Activated CD4-positive, alpha-beta T cell treated with anti-CD3 and anti-CD28 coated beads, Interleukin-2, Interleukin-4, amounts not matched to agents 100 ng/mL and 50 ng/mL, durations not matched to agents 16 hours and 8 hours (primary cell): ENCODE results near the gene ZFHX3.
"Not testable (repeated sequence)": the region's sequence is repeated elsewhere in the genome, so short reads cannot be mapped to it uniquely, and the experiment has no call there.

Experiments used
- DNase-seq: peaks from one replicate; pipeline ENCODE4 v3.0.0-alpha.2; 2020; ENCODE audit warnings: low spot score

ZFHX3 gene, protein sequence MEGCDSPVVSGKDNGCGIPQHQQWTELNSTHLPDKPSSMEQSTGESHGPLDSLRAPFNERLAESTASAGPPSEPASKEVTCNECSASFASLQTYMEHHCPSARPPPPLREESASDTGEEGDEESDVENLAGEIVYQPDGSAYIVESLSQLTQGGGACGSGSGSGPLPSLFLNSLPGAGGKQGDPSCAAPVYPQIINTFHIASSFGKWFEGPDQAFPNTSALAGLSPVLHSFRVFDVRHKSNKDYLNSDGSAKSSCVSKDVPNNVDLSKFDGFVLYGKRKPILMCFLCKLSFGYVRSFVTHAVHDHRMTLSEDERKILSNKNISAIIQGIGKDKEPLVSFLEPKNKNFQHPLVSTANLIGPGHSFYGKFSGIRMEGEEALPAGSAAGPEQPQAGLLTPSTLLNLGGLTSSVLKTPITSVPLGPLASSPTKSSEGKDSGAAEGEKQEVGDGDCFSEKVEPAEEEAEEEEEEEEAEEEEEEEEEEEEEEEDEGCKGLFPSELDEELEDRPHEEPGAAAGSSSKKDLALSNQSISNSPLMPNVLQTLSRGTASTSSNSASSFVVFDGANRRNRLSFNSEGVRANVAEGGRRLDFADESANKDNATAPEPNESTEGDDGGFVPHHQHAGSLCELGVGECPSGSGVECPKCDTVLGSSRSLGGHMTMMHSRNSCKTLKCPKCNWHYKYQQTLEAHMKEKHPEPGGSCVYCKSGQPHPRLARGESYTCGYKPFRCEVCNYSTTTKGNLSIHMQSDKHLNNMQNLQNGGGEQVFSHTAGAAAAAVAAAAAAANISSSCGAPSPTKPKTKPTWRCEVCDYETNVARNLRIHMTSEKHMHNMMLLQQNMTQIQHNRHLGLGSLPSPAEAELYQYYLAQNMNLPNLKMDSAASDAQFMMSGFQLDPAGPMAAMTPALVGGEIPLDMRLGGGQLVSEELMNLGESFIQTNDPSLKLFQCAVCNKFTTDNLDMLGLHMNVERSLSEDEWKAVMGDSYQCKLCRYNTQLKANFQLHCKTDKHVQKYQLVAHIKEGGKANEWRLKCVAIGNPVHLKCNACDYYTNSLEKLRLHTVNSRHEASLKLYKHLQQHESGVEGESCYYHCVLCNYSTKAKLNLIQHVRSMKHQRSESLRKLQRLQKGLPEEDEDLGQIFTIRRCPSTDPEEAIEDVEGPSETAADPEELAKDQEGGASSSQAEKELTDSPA (N-terminal part only)

DNA sequence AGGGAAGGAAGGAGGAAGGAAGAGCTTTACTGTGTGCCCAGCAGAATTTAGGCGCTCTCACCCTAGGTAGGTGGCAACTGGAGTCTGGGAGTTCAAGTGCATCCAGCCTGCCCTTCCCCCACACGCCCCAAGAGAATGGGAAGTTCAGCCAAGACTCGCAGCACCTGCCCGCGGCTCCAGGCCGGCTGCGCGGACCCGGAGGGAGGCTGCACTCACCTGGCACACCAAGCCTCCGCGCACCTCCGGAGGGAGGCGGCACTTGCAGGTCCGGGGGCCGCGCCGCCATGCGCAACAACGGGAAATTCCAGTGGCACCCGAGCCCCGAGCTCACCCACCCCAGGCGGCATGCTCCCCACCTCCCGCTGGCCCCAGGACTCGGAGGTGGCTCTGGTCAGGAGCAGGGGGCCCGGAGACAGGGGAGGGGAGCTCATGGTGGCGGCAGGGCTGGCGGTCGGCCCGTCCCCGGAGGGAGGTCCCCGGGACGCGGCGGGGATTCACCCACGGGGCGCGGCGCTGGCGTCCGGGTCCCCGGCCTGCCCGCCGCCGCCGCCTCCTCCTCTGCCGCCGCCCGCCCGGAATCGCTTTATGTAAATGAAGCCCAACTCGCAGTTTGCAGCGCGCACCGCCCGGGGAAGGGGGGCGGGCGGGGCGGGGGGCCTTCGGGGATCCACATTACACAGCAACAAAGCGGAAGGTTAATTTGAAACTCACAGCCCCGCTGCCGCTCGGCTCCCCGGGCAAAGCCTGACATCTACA lies at the start of gene ZFHX3:
Gene ZFHX3, minus strand, starts transcription at position 593 of the 756 bp plus-strand sequence. CDS start 87,983 bp downstream, outside the sequence.
- DNase-seq: no peak

DNA sequence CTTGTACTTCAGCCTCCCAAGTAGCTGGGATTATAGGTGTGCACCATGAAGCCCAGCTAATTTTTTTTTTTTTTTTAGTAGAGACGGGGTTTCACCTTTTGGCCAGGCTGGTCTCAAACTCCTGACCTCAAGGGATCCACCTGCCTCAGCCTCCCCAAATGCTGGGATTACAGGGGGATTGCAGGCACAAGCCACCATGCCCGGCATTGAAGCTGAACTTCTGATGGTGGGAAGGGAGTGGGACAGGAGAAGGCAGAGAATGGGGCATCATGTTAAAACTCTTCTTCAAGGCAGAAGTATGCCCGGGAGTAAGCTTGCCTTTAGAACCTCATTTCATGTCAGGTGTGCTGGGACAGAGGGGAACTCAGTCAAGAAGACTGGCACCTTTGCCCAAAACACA lies 48.6 kb upstream of the ZFHX3 start:
- no peak for DNase-seq

DNA sequence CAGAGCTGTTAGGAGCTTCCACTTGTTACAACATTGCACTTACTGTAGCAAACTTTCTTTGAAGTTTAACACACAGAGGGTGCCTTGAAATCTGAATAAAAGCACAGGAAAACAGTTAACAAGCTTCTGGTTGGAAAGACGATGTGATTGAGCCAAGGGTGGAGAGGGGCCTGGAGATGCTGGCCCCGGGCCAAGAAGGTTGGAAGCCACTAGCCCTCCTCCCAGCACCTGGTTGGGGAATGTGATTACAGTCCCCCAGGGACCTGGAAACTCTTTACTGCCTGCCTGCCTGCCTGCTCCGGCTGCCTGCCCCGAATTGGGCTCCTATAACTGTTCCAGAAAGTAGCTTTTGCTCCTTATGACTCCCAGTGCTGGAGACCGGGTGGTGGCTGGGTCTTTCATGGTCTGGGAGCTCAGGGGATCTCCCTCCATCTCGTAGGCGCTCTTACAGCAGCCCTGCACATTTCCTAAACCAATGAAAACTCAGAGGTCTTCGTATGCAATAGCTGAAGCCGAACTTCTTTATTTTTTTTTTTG lies 48.0 kb upstream of the ZFHX3 start:
- DNase-seq: no peak

DNA sequence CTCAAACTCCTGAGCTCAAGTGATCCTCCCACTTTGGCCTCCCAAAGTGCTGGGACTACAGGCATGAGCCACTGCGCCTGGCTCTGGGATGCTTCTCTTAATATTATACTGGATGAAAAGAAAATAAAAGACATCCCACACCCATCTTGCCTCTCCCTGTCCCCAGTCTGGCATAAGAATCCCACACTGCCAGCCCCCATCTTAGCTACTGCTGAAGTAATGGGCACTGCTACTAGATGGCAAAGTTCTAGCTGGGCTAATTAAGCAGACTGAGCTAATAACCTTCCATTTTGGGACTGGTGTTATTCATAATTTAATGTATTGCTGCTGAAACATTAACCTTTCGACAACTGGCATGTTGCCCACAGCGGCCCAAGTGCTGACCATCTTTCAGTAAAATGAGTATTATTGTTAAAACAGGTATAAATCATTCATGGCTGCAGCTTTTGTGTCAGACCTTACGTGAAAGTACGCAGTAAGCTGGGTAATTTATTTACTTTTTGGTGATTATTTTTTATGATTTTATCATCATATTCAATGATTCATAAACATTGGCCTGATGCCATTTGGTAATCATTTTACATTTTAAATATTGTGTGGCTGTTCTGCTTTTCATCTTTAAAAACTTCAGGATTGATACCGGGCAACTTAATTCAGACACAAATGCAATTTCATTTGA lies 47.4 kb upstream of the ZFHX3 start:
- DNase-seq: no peak

DNA sequence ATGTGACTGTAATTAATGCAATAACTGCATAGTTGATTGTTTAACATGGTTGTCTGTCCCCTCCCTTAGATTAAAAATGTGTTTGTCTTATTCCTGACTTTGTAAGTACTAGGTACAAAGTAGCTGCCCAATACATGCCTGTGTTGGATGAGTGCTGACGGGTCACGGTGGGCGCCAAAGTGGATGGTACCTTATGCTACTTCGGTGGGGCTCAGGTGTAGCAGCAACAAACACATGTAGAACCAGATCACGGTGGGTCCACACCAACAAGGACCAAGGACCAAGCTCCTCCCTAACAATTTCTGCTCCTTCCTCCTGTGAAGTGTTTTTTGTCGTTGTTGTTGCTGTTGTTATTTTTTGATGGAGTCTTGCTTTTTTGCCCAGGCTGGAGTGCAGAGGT lies 46.4 kb upstream of the ZFHX3 start:
- DNase-seq: no peak

DNA sequence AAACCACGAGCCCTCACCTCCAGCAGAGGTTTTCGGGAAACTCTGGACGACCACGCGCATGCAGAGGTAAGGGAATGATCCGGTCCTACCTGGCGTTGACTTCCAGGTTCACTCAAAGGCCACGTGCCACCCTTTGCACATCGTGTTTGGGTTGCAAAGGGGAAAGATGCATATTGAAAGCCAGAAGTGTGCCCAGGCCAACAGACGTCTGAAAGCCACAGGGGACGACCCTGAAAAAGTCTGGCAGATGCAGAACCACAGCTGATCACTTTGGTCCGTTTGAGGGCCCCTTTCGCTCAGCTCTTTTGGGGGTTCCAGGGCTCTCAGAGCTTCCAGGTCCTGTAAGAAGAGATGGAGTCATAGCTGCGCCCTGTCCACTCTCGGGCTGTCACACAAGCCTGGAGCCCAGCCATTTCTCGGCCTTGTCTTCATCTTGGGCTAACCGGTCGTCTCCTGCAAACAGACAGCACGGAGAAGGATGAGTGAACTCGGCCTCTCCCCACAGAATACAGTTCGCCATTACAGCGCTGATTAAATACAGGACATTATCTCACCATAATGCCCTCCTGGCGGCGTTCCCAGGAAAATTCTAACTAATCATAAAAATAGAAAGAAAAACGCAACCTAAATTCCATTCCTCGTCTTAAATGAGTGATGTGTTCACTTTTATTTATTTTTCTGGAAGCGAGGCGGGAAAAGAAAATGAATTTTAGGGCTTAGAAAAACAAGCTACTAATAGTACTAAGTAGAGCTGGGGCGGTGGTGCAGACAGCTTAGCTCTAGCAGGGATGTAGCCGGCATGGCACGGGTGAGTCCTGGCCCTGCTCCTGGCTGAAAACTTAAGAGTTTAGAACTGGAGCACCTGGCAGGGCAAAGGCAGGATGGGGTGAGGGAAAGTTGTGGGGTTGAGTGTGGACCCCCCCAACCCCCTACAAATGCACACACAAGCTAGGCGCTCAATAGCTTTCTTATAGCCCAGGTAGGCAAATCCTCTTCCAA lies 45.5 kb upstream of the ZFHX3 start:
- DNase-seq: no peak

DNA sequence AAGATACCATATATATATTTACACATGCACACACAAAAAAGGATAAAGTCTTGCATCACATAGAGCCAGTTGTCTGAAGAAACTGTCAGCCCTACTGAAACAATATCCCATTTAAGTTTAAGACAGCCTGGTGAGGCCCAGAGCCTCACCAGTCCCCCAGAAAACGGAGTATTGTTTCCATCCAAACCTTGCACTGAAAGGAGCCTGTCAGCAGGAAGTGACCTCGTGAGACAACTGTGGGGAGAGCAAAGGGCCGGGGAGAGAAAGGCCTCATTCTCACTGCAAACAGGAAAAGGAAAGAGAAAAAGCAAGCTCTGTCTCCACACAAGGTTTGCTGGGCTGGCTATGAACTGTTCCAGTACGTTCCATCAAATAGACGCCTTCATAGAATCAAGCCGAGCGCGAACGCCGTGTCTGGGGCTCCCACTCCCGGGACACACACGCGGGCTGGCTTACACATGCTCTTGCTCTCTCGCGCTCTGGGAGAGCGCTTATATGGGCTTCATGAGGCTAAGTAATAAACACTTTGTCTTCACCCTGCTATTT lies 44.4 kb upstream of the ZFHX3 start:
- no peak for DNase-seq

DNA sequence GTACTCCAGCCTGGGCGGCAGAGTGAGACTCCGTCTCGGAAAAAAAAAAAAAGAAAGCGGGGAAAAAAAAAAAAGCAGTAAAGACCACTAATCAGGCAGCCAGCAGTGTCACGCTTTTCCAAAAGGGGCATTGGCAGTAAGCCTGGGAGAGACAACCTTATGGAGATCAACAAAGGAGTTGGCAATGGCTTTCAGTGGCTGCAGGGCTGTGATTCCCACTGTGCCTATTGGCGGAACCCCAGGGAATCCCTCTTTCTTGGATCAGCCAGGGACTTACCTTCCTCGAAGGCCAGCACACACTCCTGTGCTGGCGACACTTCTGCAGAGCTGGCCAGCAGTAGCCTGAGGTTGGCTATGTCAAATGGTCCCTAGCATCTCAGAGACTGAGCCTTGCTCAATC lies 43.2 kb upstream of the ZFHX3 start:
- DNase-seq: no peak

DNA sequence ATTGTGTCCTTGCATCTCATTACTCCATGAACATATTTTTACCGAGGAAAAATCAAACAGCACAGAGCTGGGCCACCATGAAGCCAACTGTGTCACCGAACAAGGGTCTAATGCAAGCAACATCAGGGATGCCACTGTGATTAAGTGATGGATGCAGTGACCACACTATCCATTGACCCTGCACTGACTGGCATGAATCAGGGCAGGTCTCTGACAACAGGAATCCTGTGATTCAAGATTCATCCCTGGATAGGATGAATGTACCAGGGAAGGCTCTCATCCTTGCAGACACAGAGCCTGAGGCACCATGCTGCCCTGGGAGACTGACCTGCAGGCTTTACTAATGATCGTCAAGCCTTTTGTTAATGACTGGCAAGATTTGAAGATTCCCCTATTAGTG lies 41.5 kb upstream of the ZFHX3 start:
- no peak for DNase-seq

DNA sequence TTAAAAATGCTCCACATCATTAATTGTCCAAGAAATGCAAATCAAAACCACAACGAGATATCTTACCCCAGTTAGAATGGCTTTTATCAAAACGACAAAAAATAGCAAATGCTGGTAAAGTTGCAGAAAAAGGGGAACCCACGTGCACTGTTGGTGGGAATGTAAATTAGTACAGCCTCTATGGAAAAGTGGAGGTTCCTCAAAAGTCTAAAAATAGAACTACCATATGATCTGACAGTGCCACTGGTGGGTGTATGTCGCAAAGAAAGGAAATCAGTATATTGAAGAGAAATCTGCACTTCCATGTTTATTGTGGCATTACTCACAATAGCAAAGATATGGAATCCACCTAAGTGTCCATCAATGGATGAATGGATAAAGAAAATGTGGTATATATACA lies 38.2 kb upstream of the ZFHX3 start:
- DNase-seq: no peak

DNA sequence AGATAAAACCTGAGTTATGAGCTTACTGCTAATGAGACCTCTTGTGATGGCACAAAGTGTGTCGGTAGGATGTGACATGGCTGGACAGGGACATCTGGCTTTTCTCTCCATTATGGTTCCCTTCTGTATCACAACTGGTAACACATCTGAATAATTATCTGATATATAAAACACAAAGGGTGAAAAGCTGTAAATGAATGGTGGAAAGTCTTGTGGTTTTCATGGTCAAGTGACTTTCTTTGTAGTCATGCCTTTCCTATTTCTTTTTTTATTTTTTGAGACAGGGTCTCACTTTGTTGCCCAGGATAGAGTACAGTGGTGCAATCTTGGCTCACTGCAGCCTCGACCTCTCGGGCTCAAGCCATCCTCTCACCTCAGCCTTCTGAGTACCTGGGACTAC lies 35.3 kb upstream of the ZFHX3 start:
- no peak for DNase-seq

DNA sequence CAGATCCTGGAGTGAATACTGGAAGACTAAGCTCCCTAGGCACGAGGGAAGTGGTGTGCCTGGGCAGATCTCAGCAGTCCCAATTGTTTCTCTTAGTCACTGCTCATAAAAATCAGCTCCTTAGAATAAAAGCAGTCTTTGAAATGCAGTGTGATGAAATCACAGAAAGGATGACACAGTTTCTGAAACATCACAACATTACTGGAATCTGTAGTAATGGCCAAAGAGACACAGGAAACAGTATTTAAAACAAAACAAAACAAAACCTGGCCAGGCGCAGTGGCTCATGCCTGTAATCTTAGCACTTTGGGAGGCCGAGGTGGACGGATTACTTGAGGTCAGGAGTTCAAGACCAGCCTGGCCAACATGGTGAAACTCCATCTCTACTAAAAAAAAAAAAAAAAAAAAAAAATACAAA lies 34.7 kb upstream of the ZFHX3 start:
- DNase-seq: not testable (repeated sequence)

DNA sequence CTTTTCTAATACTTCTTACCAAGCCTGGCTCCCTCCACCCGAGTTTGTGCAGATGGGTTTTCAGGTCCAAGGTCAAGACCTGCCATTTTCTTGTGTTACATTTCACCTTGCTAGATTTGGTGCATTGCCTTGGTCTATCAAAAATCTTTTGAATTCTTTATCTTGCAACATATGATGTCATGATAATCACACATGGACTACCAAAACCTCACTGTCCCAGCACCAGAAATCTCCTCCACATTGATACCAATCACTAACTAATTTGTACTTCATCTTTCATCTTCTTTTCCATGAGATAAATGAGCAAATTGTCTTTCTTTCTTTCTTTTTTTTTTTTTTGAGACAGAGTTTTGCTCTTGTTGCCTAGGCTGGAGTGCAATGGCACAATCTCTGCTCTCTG lies 33.0 kb upstream of the ZFHX3 start:
- DNase-seq: no peak

DNA sequence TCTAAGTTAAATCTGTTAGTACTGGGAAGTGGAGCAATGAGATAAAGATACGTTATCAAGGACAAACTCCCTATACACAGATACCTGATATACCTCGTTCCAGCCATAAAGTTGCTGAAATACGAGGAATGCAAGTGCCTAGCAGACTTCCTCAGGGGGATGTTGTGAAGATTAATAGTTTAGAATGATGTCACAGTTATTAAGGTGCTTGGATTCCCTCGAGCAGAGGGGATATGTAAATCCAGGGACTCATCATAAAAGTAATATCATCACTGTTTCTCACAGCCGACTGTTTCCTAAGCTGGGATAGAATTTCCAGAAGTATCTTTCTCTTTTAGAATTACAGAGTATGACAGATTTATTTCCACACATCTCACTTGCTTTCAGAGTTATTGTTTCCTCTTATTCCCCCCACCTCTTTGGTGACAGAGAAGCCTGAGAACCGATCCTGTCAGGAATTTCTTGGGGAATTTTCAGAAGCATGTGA lies 28.4 kb upstream of the ZFHX3 start:
- DNase-seq: no peak

DNA sequence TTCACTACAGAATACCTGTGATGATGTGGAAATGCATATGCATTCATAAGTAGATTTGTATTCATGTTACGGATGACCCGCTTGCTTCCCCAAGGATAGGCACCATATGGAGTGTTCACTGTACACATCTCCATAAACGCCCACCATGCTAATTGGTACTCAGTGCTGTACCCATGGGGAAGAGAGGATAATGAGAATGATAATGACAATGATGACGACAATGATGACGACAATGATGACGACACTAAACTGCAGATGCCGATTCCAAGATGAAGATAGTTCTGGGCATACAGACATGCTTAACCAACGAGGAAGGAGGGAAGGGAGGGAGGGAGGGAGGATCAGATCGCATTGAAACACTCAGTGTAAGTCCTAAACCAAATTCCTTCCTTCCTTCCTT lies 26.5 kb upstream of the ZFHX3 start:
- no peak for DNase-seq

DNA sequence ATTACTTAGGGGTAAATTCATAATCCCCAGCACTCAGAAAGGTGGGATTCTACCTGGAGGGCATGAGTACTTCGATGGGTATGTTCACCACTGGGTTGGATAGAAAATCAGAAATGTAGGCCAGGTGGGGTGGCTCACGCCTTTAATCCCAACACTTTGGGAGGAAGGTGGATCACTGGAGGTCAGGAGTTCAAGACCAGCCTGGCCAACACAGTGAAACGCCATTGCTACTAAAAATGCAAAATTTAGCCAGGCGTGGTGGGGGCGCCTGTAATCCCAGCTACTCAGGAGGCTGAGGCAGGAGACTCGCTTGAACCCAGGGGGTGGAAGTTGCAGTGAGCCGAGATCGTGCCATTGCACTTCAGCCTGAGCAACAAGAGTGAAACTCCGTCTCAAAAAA lies 24.1 kb upstream of the ZFHX3 start:
- DNase-seq: not testable (repeated sequence)

DNA sequence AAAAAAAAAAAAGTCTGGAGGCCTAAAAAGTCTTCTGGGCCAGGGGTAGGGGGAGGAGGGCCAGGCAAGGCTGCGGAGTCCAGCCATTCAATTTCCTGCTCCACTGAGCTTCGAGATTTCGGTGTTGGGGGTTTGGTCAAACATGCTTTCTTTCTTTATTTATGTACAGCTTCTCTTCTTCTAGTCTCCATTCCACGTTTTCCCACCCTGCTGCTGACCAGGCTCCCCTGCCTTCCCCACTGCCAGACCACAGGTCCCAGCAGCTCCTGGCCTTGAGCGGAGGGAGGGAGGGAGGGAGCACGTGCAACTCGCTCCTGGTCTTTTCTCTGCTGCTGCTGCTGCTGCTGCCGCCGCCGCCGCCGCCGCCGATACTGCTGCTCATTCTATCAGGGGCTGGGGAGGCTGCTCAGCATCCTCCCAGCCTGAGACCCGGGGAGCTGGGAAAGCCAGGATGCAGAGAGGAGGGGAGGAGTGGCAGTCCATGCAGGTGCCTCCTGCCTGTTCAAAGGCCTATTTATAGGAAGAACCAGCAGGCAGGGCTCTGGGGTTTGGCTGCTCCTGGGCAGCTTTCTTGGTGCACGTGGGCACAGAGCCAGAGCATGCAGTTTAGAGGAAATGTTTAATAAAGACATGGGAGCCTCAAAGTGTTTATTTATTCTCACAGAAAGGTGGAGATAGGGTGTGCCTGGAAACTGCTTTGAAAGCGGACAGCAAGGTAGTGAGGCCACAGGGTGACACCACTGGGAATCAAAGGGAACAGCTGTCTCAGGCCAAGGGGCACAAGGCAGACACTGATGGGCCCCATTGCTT lies 23.4 kb upstream of the ZFHX3 start:
- DNase-seq: no peak

DNA sequence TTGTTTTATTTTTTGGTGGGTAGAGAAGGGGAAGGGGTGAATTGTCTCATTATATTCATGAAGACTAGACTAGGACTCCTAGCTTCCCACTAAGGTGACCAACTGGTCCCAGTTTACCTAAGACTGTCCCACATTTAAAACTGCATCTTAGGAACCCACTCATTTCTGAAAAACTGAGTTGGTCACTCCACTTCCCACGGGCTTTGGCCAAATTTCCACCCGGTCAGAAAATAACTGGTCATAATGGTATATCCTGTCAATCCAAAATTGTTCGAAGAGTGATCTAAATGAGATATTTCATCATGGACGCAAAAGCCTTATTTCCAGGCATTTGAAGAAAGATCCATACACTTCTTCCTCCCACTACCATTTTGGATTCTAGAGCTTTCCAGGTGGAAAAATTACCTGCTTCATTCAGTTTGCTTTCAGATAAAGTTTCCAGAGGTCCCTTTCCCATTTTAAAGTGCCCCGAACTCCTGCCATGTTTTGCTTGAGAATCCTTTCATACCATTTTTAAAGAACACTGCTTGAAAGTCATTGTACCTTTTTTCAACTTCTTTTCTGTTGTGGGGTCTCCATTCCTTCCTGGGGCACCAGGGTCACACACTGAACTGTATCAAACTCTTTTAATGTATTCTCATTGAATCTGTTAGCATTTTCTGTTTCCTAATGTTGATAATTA lies 21.8 kb upstream of the ZFHX3 start:
- no peak for DNase-seq
